ENCODE data around the gene TOLLIP.
"Not testable (repeated sequence)": the region's sequence is repeated elsewhere in the genome, so short reads cannot be mapped to it uniquely, and the experiment has no call there.

The TOLLIP gene

GRCh38 chr11:1309498-1310317 lies at the start of gene TOLLIP:
Gene TOLLIP, minus strand, starts transcription at chr11:1309632. Its CDS starts 134 bp downstream, at chr11:1309498.
- FAIRE-seq (peak; percentile 93), DNase-seq (ENCODE audit: insufficient read length, low spot score) (peak; percentile 100)

DNA sequence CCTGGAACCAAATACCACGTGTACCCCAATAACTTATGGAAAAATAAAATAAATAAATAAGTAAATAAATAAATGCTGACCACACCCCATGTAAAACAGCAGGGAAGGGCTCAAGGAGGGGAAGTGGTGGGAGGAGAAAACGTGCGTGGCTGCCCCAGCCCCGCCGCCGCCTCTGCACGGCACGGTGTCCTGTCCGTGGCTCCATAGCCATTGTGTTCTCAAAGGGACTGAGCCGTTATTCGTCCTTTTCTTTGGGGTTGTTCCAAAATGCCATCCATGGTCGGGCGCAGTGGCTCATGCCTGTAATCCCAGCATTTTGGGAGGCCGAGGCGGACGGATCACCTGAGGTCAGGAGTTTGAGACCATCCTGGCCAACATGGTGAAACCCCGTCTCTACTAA lies 49.5 kb upstream of the TOLLIP start:
- DNase-seq (ENCODE audit: insufficient read length, low spot score); FAIRE-seq: not testable (repeated sequence)

DNA sequence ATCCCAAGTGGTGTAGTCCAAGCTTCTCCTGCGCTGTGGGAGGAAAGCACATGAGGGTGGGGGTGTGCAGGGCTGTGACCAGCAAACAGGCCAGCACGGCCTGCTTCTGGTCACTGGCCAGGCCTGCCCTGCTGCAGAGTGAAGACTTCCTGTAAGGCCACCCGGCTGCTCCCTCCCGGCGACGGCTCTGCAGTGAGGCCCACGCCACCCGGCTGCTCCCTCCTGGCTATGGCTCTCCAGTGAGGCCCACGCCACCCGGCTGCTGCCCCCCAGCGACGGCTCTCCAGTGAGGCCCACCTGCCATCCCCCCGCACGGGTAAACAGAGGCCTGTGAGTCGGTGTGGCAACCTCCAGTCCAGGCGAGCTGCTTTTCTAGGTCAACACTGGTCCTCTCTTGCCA lies 48.9 kb upstream of the TOLLIP start:
- FAIRE-seq (no peak), DNase-seq (ENCODE audit: insufficient read length, low spot score) (no peak)

- no peak for FAIRE-seq
- DNase-seq (ENCODE audit: insufficient read length, low spot score) = no peak
Measured at GRCh38 chr11:1356478-1356960, 47.1 kb upstream of the TOLLIP start.

- DNase-seq (ENCODE audit: insufficient read length, low spot score) (no peak), FAIRE-seq (no peak)
Measured at GRCh38 chr11:1356007-1356435, 46.6 kb upstream of the TOLLIP start.

DNA sequence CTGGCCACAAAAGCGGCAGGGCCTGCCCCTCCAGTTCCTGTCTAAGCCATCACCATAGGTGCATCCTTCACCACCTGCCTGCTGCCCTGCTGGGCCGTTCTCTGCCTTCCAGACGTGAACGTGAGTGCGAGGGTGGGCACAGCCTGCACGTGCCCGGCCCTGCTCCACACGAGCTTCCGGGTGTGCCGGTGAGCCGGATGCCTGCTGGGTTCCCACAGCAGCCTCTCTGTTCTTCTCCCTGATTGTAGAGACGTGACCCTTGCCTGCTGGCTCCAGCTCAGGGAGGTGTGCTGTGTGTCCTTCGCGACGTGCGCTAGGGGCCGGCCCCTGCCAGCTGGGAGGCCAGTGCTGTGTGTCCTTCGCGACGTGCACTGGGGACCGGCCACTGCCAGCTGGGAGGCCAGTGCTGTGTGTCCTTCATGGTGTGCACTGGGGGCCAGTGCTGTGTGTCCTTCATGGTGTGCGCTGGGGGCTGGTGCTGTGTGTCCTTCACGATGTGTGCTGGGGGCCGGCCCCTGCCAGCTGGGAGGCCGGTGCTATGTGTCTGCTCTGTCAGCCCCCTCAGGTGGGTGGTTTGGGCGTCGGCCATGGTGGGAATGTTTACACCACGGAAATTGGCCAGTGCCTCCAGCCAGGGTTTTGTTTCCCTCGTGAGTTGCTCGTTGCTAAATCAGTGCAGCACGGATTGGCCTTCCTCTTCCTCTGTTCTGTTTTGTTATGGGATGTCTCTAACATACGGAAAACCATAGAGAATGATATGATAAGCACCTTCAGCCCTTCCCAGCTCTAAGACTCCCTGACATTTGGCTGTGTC lies 44.9 kb upstream of the TOLLIP start:
- FAIRE-seq (no peak), DNase-seq (ENCODE audit: insufficient read length, low spot score) (no peak)

- FAIRE-seq (no peak), DNase-seq (ENCODE audit: insufficient read length, low spot score) (no peak)
Measured at GRCh38 chr11:1353383-1354124, 44.1 kb upstream of the TOLLIP start.

GRCh38 chr11:1352696-1353382 lies 43.4 kb upstream of the TOLLIP start:
- DNase-seq (ENCODE audit: insufficient read length, low spot score) (no peak), FAIRE-seq (no peak)

GRCh38 chr11:1351278-1351937 lies 42.0 kb upstream of the TOLLIP start:
- DNase-seq (ENCODE audit: insufficient read length, low spot score) = no peak
- FAIRE-seq = no peak

GRCh38 chr11:1350086-1350725 lies 40.8 kb upstream of the TOLLIP start:
- DNase-seq (ENCODE audit: insufficient read length, low spot score) = no peak
- no peak for FAIRE-seq

DNA sequence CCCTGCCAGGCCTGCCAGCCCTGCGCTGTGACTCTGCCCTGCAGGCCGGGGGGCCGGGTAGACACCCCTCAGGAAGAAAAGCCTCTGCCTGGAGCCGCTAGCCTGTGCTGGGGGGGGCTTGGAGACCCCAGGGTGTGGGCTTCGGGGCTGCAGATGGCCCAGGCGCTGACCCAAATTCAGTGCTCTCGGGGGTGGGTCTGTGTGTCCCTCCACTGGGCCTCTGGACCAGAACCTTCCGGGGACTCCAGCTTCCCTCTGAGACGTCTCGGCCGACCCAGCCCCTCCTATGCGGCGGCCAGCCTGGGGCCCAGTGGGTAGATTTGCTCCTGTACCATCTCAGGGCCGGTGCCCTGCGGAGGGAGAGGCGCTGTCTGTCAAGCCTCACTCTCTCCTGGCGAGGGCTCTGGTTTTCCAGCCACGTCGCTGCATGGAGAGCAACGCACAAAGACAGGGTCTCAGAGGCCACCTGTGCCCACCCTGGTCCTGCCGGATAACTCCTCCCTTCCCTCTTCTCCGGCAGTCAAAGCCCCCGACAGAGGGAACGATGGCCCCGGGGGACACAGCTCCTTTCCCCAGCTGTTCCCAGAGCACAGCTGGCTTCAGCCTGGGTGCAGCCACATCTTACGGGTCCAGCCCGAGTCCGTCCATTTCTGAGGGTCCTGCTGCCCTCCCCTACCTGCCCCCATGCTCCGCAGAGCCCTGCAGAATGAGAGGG lies 40.1 kb upstream of the TOLLIP start:
- no peak for FAIRE-seq
- no peak for DNase-seq (ENCODE audit: insufficient read length, low spot score)

DNA sequence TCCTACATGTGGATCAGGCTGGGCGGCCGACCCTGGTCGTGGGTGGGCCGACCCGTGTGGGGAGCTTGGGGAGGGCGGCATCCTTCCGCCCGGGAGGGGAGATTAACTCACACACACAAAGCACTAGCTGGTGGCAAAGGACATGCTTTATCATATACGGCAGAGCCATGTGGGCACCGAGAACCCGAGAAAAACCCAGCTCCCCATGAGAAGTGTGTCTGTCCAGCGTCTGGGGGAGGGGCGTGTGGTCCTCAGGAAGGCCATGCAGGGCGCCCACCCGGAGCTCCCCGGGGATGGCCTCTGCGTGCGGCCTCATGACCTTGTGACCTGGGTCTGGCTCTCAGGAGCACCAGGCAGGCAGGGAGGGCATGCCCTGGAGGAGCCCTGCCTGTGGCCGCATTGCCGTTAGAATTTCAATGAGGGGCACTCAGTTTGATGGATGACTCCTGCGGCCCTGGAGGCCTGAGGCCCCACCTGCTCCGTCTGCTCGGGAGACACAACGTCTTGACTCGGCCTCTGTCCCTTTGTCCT lies 39.4 kb upstream of the TOLLIP start:
- FAIRE-seq = no peak
- no peak for DNase-seq (ENCODE audit: insufficient read length, low spot score)

DNA sequence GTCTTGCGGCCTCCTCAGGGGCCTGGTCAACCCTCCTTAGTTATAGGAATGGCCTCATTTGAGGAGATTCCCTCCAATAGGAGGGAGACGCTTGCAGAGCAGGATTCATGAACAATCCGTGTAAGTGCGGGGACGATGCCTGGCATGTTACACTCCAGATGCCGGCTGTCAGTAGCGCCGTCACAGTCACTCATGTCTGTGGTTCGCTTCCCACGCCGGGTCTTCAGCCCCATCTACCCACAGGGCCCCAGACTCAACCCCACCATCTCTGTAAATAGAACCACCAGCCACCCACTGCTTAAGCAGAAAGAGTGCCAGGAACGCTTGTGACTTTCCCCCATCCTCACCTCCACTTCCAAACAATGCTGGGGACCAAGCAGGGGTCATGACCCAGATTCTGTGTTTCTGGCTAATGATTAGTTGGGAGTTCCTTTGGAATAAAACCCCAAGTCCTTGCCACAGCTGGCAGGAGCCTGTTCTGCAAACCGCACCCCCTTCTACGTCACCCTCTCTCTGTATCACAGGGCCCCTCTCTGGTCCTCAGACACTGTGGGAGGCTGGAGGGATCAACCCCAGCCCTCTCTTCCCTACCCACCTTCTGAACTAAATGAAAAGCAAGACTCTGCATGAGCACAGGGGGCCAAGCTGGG lies 38.8 kb upstream of the TOLLIP start:
- FAIRE-seq (no peak), DNase-seq (ENCODE audit: insufficient read length, low spot score) (no peak)

- FAIRE-seq = not testable (repeated sequence)
Measured at GRCh38 chr11:1347411-1347999, 38.1 kb upstream of the TOLLIP start.

GRCh38 chr11:1346669-1347390 lies 37.4 kb upstream of the TOLLIP start:
- FAIRE-seq (no peak), DNase-seq (ENCODE audit: insufficient read length, low spot score) (no peak)

More at GRCh38 chr11:1347411-1347999, 38.1 kb upstream of the TOLLIP start:
- not testable (repeated sequence) for DNase-seq (ENCODE audit: insufficient read length, low spot score)

GRCh38 chr11:1345737-1346513 lies 36.5 kb upstream of the TOLLIP start:
- no peak for DNase-seq (ENCODE audit: insufficient read length, low spot score)
- no peak for FAIRE-seq
